Gastrocnemius medialis (tissue), 4 donors: ENCODE data around the gene NPBWR2. TPM values are rescaled to one million over a fixed set of nuclear protein-coding genes. Genes with fewer than 3 reads are reported as not detected.
A peak's percentile ranks its signal among the peaks of the same experiment; 100 is the strongest.

Source experiments
- ATAC-seq, 2 donors: fragments of 150-250 bp; one replicate each; pipeline ENCODE4 v1.9.1; 2016
- DNase-seq, 2 donors: peaks; one replicate each; pipeline ENCODE4 v3.0.0-alpha.2; 2019
- H3K27ac ChIP-seq, 4 donors: fragments of 200-600 bp; sonication (generic); 1 replicate in 1 of 4; 2 replicates in 3 of 4; pipeline ENCODE4 v1.5.1; 2016 to 2018; ENCODE audit warnings: mild to moderate bottlenecking in 2 of 4, moderate library complexity in 1 of 4
- H3K27me3 ChIP-seq, 3 donors: fragments of 200-600 bp; sonication (generic) in 2 of 3; 1 replicate in 1 of 3; 2 replicates in 2 of 3; pipeline versions ENCODE4 v1.5.1 to v1.6.0; 2016 to 2019; ENCODE audit warnings: mild to moderate bottlenecking in 1 of 3, moderate library complexity in 1 of 3
- H3K36me3 ChIP-seq, 2 donors: fragments of 200-600 bp; sonication (generic) in 1 of 2; one replicate each; pipeline ENCODE4 v1.5.1; 2017 to 2018
- H3K4me1 ChIP-seq, 2 donors: fragments of 200-600 bp; sonication (generic) in 1 of 2; one replicate each; pipeline ENCODE4 v1.5.1; 2016 to 2017; ENCODE audit warnings: mild to moderate bottlenecking in 2 of 2
- H3K4me3 ChIP-seq, 4 donors: fragments of 200-600 bp; sonication (generic) in 3 of 4; 1 replicate in 1 of 4; 2 replicates in 3 of 4; pipeline ENCODE4 v1.5.1; 2016 to 2019; ENCODE audit warnings: mild to moderate bottlenecking in 2 of 4
- H3K9me3 ChIP-seq, 3 donors: fragments of 200-600 bp; sonication (generic) in 2 of 3; 1 replicate in 1 of 3; 2 replicates in 2 of 3; pipeline ENCODE4 v1.5.1; 2016 to 2019
- POLR2A ChIP-seq, 2 donors: fragments of 450-650 bp; IDR thresholded peaks; one replicate each; pipeline ENCODE4 v1.6.1; 2017; ENCODE audit warnings: antibody characterized with exemption in 2 of 2, mild to moderate bottlenecking in 2 of 2, moderate library complexity in 2 of 2
- in situ Hi-C, 4 donors: fragments of 200-750 bp; cut with MboI; loops; one replicate each; pipeline versions ENCODE4 v1.15.0 to v1.8.0; 2017; ENCODE audit warnings: low sequenced_read_pairs in 4 of 4
- intact Hi-C: fragments of 100-400 bp; cut with DNase I; formaldehyde crosslinking; loops from one replicate; pipeline ENCODE4 v1.15.1; 2023; ENCODE audit warnings: low total_unique reads
- total RNA-seq, 4 donors: library from RNA; depleted of rRNA; stranded (reverse); fragments of >200 nt; gene quantifications; one replicate each; pipeline versions ENCODE4 v1.1.0 to v1.2.3, GENCODE V29; 2016
- TF ChIP-seq, protein P1 (sequence below), 5 experiments: fragments of 450-650 bp in 3 of 5; fragments of 200-600 bp in 2 of 5; sonication (generic) in 2 of 5; IDR thresholded peaks in 4 of 5; conservative IDR thresholded peaks in 1 of 5; 1 replicate in 4 of 5; 2 replicates in 1 of 5; pipeline ENCODE4 v1.5.1; 2016 to 2019; ENCODE audit warnings: antibody characterized with exemption in 5 of 5, mild to moderate bottlenecking in 3 of 5, moderate library complexity in 3 of 5

Gene NPBWR2
- total RNA-seq, 4 donors from 2014 or later = not detected

GRCh38 chr20:64084685-64085152 lies 22.6 kb downstream of the NPBWR2 start:
- no peak overlapping the region for H3K27ac ChIP-seq
- in situ Hi-C loops = no loop called here
- ATAC-seq = no peak
- no peaks in the 10 kb centered on the region for H3K9me3 ChIP-seq
- H3K4me3 ChIP-seq = no peak overlapping the region
- H3K27me3 ChIP-seq = peaks cover 23 to 39% (median 31%) of the 10 kb centered on the region in 3 donors
- no peak for TF ChIP-seq POLR2A (IDR thresholded peaks at IDR 0.05)
- TF ChIP-seq, protein P1, sequence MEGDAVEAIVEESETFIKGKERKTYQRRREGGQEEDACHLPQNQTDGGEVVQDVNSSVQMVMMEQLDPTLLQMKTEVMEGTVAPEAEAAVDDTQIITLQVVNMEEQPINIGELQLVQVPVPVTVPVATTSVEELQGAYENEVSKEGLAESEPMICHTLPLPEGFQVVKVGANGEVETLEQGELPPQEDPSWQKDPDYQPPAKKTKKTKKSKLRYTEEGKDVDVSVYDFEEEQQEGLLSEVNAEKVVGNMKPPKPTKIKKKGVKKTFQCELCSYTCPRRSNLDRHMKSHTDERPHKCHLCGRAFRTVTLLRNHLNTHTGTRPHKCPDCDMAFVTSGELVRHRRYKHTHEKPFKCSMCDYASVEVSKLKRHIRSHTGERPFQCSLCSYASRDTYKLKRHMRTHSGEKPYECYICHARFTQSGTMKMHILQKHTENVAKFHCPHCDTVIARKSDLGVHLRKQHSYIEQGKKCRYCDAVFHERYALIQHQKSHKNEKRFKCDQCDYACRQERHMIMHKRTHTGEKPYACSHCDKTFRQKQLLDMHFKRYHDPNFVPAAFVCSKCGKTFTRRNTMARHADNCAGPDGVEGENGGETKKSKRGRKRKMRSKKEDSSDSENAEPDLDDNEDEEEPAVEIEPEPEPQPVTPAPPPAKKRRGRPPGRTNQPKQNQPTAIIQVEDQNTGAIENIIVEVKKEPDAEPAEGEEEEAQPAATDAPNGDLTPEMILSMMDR (IDR thresholded peaks at IDR 0.05 in 4 of 5, conservative IDR thresholded peaks at IDR 0.05 in 1 of 5) = no peak
- H3K4me1 ChIP-seq = peaks cover 3 to 4% of the 10 kb centered on the region in 2 donors
- H3K36me3 ChIP-seq = no peaks in the 10 kb centered on the region
- no peak for DNase-seq
- intact Hi-C loops = no loop called here

- TF ChIP-seq POLR2A (IDR thresholded peaks at IDR 0.05) = no peak
- TF ChIP-seq, protein P1 (IDR thresholded peaks at IDR 0.05 in 4 of 5, conservative IDR thresholded peaks at IDR 0.05 in 1 of 5) = no peak
Observed at GRCh38 chr20:64083804-64084684, 23.3 kb downstream of the NPBWR2 start, which contains the start of gene LKAAEAR1. TSS of gene LKAAEAR1 (minus strand) at chr20:64084398. CDS start at chr20:64084219, 179 bp downstream.

GRCh38 chr20:64083378-64083803 lies 24.0 kb downstream of the NPBWR2 start:
- DNase-seq (no peak), ATAC-seq (peak; percentile 35 to 43)
- Histone ChIP-seq H3K27ac (no peak overlapping the region), H3K4me3 (peak overlapping the region; percentile 42 to 64 (median 54)), H3K27me3 (peaks cover 23 to 39% (median 35%) of the 10 kb centered on the region in 3 donors), H3K4me1 (peaks cover 12 to 14% of the 10 kb centered on the region in 2 donors), H3K36me3 (no peaks in the 10 kb centered on the region), H3K9me3 (no peaks in the 10 kb centered on the region)
- no peak for TF ChIP-seq POLR2A (IDR thresholded peaks at IDR 0.05)
- TF ChIP-seq, protein P1 (IDR thresholded peaks at IDR 0.05 in 4 of 5, conservative IDR thresholded peaks at IDR 0.05 in 1 of 5) = peak in 4 of 5 experiments; percentile 37 to 60 (median 59)
- intact Hi-C loops (loop anchor here (1.0 kb wide), 2 partner anchors 21 to 37 kb away; no protein-coding TSS in a partner anchor), in situ Hi-C loops (no loop called here)

More at GRCh38 chr20:64083804-64084684, 23.3 kb downstream of the NPBWR2 start, which contains the start of gene LKAAEAR1:
- no peaks in the 10 kb centered on the region for H3K36me3 ChIP-seq
- ATAC-seq = no peak
- in situ Hi-C loops = no loop called here
- H3K4me3 ChIP-seq = peak within 1 kb of the TSS; percentile 42 to 64 (median 54)
- H3K27ac ChIP-seq = no peak within 1 kb of the TSS
- H3K9me3 ChIP-seq = no peaks in the 10 kb centered on the region
- intact Hi-C loops = loop anchor here (1.0 kb wide), 2 partner anchors 22 to 36 kb away; no protein-coding TSS in a partner anchor
- DNase-seq = no peak
- H3K4me1 ChIP-seq = peaks cover 6 to 7% of the 10 kb centered on the region in 2 donors
- peaks cover 23 to 39% (median 31%) of the 10 kb centered on the region in 3 donors for H3K27me3 ChIP-seq

- peaks cover 13 to 18% of the 10 kb centered on the region in 2 donors for H3K4me1 ChIP-seq
- H3K27ac ChIP-seq = no peak overlapping the region
- intact Hi-C loops = loop anchor here (1.0 kb wide), 2 partner anchors 21 to 37 kb away; no protein-coding TSS in a partner anchor
- no peak for ATAC-seq
- no peaks in the 10 kb centered on the region for H3K9me3 ChIP-seq
- in situ Hi-C loops = no loop called here
- peak overlapping the region; percentile 24 to 64 (median 54) for H3K4me3 ChIP-seq
- DNase-seq = no peak
- no peaks in the 10 kb centered on the region for H3K36me3 ChIP-seq
- TF ChIP-seq POLR2A (IDR thresholded peaks at IDR 0.05) = no peak
- TF ChIP-seq, protein P1 (IDR thresholded peaks at IDR 0.05 in 4 of 5, conservative IDR thresholded peaks at IDR 0.05 in 1 of 5) = no peak
- peaks cover 23 to 38% (median 32%) of the 10 kb centered on the region in 3 donors for H3K27me3 ChIP-seq
Observed at GRCh38 chr20:64082820-64083377, 24.5 kb downstream of the NPBWR2 start.
